Keratinocyte (primary cell): ENCODE results near the gene TTBK1. TPM values are rescaled to one million over a fixed set of nuclear protein-coding genes. Genes with fewer than 3 reads are reported as not detected.

ENCODE experiments used
- DNase-seq: peaks from one replicate; pipeline ENCODE4 v3.0.0-alpha.2; 2011; ENCODE audit warnings: low read depth, missing footprints, low spot score
- FAIRE-seq: peaks from 2 replicates; lab custom pipeline; 2011; peaks lifted over from hg19 to GRCh38; lab: Jason Lieb, UNC
- H2AFZ ChIP-seq: 2 replicates; pipeline ENCODE4 v1.6.0; 2012; ENCODE audit warnings: low read length, control low read depth, inconsistent platforms; ENCODE audit not compliant: control insufficient read depth
- H3K27ac ChIP-seq: 2 replicates; pipeline ENCODE4 v1.5.1; 2011; ENCODE audit warnings: low read length; ENCODE audit not compliant: control insufficient read depth, insufficient read depth
- H3K27me3 ChIP-seq: 3 replicates; pipeline ENCODE4 v1.6.0; 2011; ENCODE audit warnings: low read length; ENCODE audit not compliant: control insufficient read depth, insufficient read depth; ENCODE audit errors: extremely low read depth
- H3K36me3 ChIP-seq, 2 experiments: 2 replicates in 1 of 2; 3 replicates in 1 of 2; pipeline ENCODE4 v1.5.1; 2011; ENCODE audit warnings: low read length in 2 of 2, mild to moderate bottlenecking in 1 of 2; ENCODE audit not compliant: control insufficient read depth in 2 of 2, insufficient read depth in 2 of 2; ENCODE audit errors: extremely low read depth in 1 of 2
- H3K4me1 ChIP-seq: 3 replicates; pipeline ENCODE4 v1.5.1; 2011; ENCODE audit warnings: low read length; ENCODE audit not compliant: control insufficient read depth, insufficient read depth; ENCODE audit errors: extremely low read depth
- H3K4me2 ChIP-seq: 3 replicates; pipeline ENCODE4 v1.6.0; 2011; ENCODE audit warnings: low read depth, low read length; ENCODE audit not compliant: control insufficient read depth, insufficient read depth; ENCODE audit errors: extremely low read depth
- H3K4me3 ChIP-seq, 3 experiments: fragments of 200-600 bp in 1 of 3; sonication (generic) in 1 of 3; 2 replicates in 2 of 3; 3 replicates in 1 of 3; pipeline ENCODE4 v1.5.1; 2011 to 2016; ENCODE audit warnings: low read length in 3 of 3, mild to moderate bottlenecking in 3 of 3, control low read depth in 2 of 3, inconsistent platforms in 1 of 3, low read depth in 1 of 3, mixed read lengths in 1 of 3, mixed run types in 1 of 3, moderate library complexity in 1 of 3; ENCODE audit not compliant: control insufficient read depth in 2 of 3, insufficient read depth in 2 of 3; ENCODE audit errors: extremely low read depth in 1 of 3
- H3K79me2 ChIP-seq: 2 replicates; pipeline ENCODE4 v1.6.0; 2012; ENCODE audit warnings: low read length; ENCODE audit not compliant: control insufficient read depth, insufficient read depth
- H3K9ac ChIP-seq: 3 replicates; pipeline ENCODE4 v1.6.0; 2011; ENCODE audit warnings: low read length; ENCODE audit not compliant: control insufficient read depth, insufficient read depth; ENCODE audit errors: extremely low read depth
- H3K9me1 ChIP-seq: 3 replicates; pipeline ENCODE4 v1.6.0; 2011; ENCODE audit warnings: low read length; ENCODE audit not compliant: control insufficient read depth, insufficient read depth; ENCODE audit errors: extremely low read depth
- H3K9me3 ChIP-seq: 2 replicates; pipeline ENCODE4 v1.5.1; 2012; ENCODE audit warnings: low read depth, low read length; ENCODE audit not compliant: control insufficient read depth
- H4K20me1 ChIP-seq: 3 replicates; pipeline ENCODE4 v1.6.0; 2011; ENCODE audit warnings: low read length; ENCODE audit not compliant: control insufficient read depth, insufficient read depth; ENCODE audit errors: extremely low read depth
- CTCF ChIP-seq, 3 experiments: IDR thresholded peaks in 1 of 3; conservative IDR thresholded peaks in 1 of 3; optimal IDR thresholded peaks in 1 of 3; 2 replicates in 2 of 3; 3 replicates in 1 of 3; pipeline versions ENCODE3 to v1.5.1; 2011; ENCODE audit warnings: low read length in 3 of 3, mild to moderate bottlenecking in 3 of 3, moderate library complexity in 2 of 3, control low read depth in 1 of 3, inconsistent platforms in 1 of 3; ENCODE audit not compliant: insufficient read depth in 2 of 3; ENCODE audit errors: extremely low read depth in 1 of 3
- EZH2 ChIP-seq: IDR thresholded peaks from one replicate; pipeline ENCODE4 v1.6.1; 2012; ENCODE audit warnings: inconsistent platforms, mild to moderate bottlenecking, low read length, moderate library complexity
- dilution Hi-C: fragments of 300-500 bp; cut with MboI; formaldehyde crosslinking; loops from one replicate; pipeline ENCODE4 v1.7.0; 2020; ENCODE audit warnings: low sequenced_read_pairs; ENCODE audit not compliant: extremely low pct_ligation_motif_present
- polyA plus RNA-seq, 5 experiments: library from polyadenylated mRNA; depleted of rRNA in 3 of 5; stranded (reverse) in 3 of 5; stranded (forward) in 1 of 5; unstranded in 1 of 5; fragments of >200 nt; gene quantifications; 1 replicate in 1 of 5; 2 replicates in 3 of 5; 3 replicates in 1 of 5; pipeline versions ENCODE4 v1.2.1 to v1.2.3, GENCODE V29; 2011 to 2012; ENCODE audit warnings: missing spikeins in 2 of 5, low read depth in 1 of 5, low replicate concordance in 1 of 5

The TTBK1 gene
- polyA plus RNA-seq, 1 donor (not counting 4 experiments of a cell fraction or from before 2014, with no cell fraction given) = not detected

- Histone ChIP-seq H3K9me1 (no peaks in the 10 kb centered on the region), H3K4me1 (no peaks in the 10 kb centered on the region), H3K9me3 (no peaks in the 10 kb centered on the region), H2AFZ (no peak overlapping the region), H3K4me3 (no peak overlapping the region), H3K27me3 (no peaks in the 10 kb centered on the region), H3K27ac (no peak overlapping the region), H4K20me1 (no peaks in the 10 kb centered on the region), H3K36me3 (no peaks in the 10 kb centered on the region), H3K4me2 (no peak overlapping the region), H3K79me2 (no peaks in the 10 kb centered on the region), H3K9ac (no peak overlapping the region)
- DNase-seq = no peak
- TF ChIP-seq EZH2 (no peak), CTCF (optimal IDR thresholded peaks at IDR 0.05 in 1 of 3, IDR thresholded peaks at IDR 0.05 in 1 of 3, conservative IDR thresholded peaks at IDR 0.05 in 1 of 3; ENCODE audit: extremely low read depth in 1 of 3, insufficient read depth in 2 of 3, low read length in 3 of 3) (no peak)
- dilution Hi-C loops = no loop called here
- FAIRE-seq = no peak
These were observed 88.2 kb downstream of the TTBK1 start for GRCh38 chr6:43331470-43331869.

GRCh38 chr6:43331891-43332290, 88.6 kb downstream of the TTBK1 start:
- Histone ChIP-seq H3K9ac (no peak overlapping the region), H3K27ac (no peak overlapping the region), H3K79me2 (no peaks in the 10 kb centered on the region), H3K27me3 (no peaks in the 10 kb centered on the region), H3K4me1 (no peaks in the 10 kb centered on the region), H3K9me3 (no peaks in the 10 kb centered on the region), H3K4me2 (no peak overlapping the region), H3K36me3 (no peaks in the 10 kb centered on the region), H2AFZ (no peak overlapping the region), H3K9me1 (no peaks in the 10 kb centered on the region), H3K4me3 (no peak overlapping the region), H4K20me1 (no peaks in the 10 kb centered on the region)
- no peak for DNase-seq
- FAIRE-seq = no peak
- TF ChIP-seq EZH2 (no peak), CTCF (optimal IDR thresholded peaks at IDR 0.05 in 1 of 3, IDR thresholded peaks at IDR 0.05 in 1 of 3, conservative IDR thresholded peaks at IDR 0.05 in 1 of 3; ENCODE audit: extremely low read depth in 1 of 3, insufficient read depth in 2 of 3, low read length in 3 of 3) (no peak)
- dilution Hi-C loops = no loop called here
